ENCODE measurements around the gene USP17L17.
"Not testable (repeated sequence)": the region's sequence is repeated elsewhere in the genome, so short reads cannot be mapped to it uniquely, and the experiment has no call there.

USP17L17 gene, protein sequence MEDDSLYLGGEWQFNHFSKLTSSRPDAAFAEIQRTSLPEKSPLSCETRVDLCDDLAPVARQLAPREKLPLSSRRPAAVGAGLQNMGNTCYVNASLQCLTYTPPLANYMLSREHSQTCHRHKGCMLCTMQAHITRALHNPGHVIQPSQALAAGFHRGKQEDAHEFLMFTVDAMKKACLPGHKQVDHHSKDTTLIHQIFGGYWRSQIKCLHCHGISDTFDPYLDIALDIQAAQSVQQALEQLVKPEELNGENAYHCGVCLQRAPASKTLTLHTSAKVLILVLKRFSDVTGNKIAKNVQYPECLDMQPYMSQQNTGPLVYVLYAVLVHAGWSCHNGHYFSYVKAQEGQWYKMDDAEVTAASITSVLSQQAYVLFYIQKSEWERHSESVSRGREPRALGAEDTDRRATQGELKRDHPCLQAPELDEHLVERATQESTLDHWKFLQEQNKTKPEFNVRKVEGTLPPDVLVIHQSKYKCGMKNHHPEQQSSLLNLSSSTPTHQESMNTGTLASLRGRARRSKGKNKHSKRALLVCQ

DNA sequence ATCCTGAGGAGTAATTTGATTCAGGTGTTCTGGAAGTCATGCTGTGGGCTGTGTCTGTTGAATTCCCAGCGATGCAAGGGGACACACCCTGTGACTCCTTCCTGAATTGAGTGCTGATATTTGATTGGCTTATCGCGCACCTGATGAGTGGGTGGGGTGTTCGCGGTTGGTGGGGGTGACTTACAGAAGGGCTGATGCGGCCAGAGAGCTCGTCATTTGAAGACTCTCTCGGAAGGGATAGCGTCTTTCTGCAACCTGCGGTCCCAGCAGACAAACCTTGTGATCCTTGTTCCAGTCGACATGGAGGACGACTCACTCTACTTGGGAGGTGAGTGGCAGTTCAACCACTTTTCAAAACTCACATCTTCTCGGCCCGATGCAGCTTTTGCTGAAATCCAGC is at the start of gene USP17L17:
TSS of gene USP17L17 (plus strand) at position 301 of the 400 bp plus-strand sequence. CDS start at position 301, 0 bp downstream.
- DNase-seq (ENCODE audit: low read depth) = not testable (repeated sequence)

DNA sequence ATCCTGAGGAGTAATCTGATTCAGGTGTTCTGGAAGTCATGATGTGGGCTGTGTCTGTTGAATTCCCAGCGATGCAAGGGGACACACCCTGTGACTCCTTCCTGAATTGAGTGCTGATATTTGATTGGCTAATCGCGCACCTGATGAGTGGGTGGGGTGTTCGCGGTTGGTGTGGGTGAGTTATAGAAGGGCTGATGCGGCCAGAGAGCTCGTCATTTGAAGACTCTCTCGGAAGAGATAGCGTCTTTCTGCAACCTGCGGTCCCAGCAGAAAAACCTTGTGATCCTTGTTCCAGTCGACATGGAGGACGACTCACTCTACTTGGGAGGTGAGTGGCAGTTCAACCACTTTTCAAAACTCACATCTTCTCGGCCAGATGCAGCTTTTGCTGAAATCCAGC is 33.3 kb upstream of the USP17L17 start, which contains the start of gene USP17L10:
TSS of gene USP17L10 (plus strand) at position 301 of the 400 bp plus-strand sequence. CDS start at position 301, 0 bp downstream.
- not testable (repeated sequence) for DNase-seq (ENCODE audit: low read depth)

DNA sequence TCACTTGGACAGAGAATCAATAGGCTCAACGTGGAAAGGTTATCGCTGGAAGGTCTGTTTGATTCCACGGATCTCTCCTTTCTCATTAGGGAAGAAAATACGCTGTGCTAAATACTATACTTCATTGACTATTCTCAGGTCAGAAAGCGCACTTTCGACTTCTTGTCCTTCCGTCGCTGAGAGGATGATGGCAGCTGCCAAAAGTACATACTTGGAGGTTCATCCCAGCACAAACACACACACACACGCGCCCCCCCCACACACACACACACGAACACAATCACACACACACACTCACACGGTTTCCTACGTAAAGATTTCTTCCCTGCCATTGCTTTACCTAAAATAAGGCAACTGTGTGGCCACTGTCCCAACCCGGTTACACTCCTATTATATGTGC is 29.0 kb upstream of the USP17L17 start:
- not testable (repeated sequence) for DNase-seq (ENCODE audit: low read depth)

DNA sequence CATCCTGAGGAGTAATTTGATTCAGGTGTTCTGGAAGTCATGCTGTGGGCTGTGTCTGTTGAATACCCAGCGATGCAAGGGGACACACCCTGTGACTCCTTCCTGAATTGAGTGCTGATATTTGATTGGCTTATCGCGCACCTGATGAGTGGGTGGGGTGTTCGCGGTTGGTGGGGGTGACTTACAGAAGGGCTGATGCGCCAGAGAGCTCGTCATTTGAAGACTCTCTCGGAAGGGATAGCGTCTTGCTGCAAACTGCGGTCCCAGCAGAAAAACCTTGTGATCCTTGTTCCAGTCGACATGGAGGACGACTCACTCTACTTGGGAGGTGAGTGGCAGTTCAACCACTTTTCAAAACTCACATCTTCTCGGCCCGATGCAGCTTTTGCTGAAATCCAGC is 28.6 kb upstream of the USP17L17 start, which contains the start of gene USP17L11:
TSS of gene USP17L11 (plus strand) at position 301 of the 400 bp plus-strand sequence. CDS start at position 301, 0 bp downstream.
- not testable (repeated sequence) for DNase-seq (ENCODE audit: low read depth)

DNA sequence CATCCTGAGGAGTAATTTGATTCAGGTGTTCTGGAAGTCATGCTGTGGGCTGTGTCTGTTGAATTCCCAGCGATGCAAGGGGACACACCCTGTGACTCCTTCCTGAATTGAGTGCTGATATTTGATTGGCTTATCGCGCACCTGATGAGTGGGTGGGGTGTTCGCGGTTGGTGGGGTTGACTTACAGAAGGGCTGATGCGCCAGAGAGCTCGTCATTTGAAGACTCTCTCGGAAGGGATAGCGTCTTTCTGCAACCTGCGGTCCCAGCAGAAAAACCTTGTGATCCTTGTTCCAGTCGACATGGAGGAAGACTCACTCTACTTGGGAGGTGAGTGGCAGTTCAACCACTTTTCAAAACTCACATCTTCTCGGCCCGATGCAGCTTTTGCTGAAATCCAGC is 23.8 kb upstream of the USP17L17 start, which contains the start of gene USP17L12:
TSS of gene USP17L12 (plus strand) at position 301 of the 400 bp plus-strand sequence. CDS start at position 301, 0 bp downstream.
- not testable (repeated sequence) for DNase-seq (ENCODE audit: low read depth)

DNA sequence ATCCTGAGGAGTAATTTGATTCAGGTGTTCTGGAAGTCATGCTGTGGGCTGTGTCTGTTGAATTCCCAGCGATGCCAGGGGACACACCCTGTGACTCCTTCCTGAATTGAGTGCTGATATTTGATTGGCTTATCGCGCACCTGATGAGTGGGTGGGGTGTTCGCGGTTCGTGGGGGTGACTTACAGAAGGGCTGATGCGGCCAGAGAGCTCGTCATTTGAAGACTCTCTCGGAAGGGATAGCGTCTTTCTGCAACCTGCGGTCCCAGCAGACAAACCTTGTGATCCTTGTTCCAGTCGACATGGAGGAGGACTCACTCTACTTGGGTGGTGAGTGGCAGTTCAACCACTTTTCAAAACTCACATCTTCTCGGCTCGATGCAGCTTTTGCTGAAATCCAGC is 19.1 kb upstream of the USP17L17 start, which contains the start of gene USP17L13:
TSS of gene USP17L13 (plus strand) at position 301 of the 400 bp plus-strand sequence. CDS start at position 301, 0 bp downstream.
- not testable (repeated sequence) for DNase-seq (ENCODE audit: low read depth)

DNA sequence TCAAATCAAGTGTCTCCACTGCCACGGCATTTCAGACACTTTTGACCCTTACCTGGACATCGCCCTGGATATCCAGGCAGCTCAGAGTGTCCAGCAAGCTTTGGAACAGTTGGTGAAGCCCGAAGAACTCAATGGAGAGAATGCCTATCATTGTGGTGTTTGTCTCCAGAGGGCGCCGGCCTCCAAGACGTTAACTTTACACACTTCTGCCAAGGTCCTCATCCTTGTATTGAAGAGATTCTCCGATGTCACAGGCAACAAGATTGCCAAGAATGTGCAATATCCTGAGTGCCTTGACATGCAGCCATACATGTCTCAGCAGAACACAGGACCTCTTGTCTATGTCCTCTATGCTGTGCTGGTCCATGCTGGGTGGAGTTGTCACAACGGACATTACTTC is 13.4 kb upstream of the USP17L17 start:
- not testable (repeated sequence) for DNase-seq (ENCODE audit: low read depth)

DNA sequence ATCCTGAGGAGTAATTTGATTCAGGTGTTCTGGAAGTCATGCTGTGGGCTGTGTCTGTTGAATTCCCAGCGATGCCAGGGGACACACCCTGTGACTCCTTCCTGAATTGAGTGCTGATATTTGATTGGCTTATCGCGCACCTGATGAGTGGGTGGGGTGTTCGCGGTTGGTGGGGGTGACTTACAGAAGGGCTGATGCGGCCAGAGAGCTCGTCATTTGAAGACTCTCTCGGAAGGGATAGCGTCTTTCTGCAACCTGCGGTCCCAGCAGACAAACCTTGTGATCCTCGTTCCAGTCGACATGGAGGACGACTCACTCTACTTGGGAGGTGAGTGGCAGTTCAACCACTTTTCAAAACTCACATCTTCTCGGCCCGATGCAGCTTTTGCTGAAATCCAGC is 9.6 kb upstream of the USP17L17 start, which contains the start of gene USP17L15:
TSS of gene USP17L15 (plus strand) at position 301 of the 400 bp plus-strand sequence. CDS start at position 301, 0 bp downstream.
- DNase-seq (ENCODE audit: low read depth) = not testable (repeated sequence)

DNA sequence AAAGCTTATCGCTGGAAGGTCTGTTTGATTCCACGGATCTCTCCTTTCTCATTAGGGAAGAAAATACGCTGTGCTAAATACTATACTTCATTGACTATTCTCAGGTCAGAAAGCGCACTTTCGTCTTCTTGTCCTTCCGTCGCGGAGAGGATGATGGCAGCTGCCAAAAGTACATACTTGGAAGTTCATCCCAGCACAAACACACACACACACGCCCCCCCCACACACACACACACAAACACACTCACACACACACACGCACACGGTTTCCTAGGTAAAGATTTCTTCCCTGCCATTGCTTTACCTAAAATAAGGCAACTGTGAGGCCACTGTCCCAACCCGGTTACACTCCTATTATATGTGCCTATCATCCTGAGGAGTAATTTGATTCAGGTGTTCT is 5.2 kb upstream of the USP17L17 start:
- not testable (repeated sequence) for DNase-seq (ENCODE audit: low read depth)

DNA sequence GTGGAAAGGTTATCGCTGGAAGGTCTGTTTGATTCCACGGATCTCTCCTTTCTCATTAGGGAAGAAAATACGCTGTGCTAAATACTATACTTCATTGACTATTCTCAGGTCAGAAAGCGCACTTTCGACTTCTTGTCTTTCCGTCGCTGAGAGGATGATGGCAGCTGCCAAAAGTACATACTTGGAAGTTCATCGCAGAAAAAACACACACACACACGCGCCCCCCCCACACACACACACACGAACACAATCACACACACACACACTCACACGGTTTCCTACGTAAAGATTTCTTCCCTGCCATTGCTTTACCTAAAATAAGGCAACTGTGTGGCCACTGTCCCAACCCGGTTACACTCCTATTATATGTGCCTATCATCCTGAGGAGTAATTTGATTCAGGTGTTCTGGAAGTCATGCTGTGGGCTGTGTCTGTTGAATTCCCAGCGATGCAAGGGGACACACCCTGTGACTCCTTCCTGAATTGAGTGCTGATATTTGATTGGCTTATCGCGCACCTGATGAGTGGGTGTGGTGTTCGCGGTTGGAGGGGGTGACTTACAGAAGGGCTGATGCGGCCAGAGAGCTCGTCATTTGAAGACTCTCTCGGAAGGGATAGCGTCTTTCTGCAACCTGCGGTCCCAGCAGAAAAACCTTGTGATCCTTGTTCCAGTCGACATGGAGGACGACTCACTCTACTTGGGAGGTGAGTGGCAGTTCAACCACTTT is 4.4 kb downstream of the USP17L17 start, which contains the start of gene USP17L18:
TSS of gene USP17L18 (plus strand) at position 678 of the 728 bp plus-strand sequence. CDS start at position 678, 0 bp downstream.
- peak; percentile 1 for DNase-seq (ENCODE audit: low read depth)

DNA sequence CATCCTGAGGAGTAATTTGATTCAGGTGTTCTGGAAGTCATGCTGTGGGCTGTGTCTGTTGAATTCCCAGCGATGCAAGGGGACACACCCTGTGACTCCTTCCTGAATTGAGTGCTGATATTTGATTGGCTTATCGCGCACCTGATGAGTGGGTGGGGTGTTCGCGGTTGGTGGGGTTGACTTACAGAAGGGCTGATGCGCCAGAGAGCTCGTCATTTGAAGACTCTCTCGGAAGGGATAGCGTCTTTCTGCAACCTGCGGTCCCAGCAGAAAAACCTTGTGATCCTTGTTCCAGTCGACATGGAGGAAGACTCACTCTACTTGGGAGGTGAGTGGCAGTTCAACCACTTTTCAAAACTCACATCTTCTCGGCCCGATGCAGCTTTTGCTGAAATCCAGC is 9.4 kb downstream of the USP17L17 start, which contains the start of gene USP17L19:
TSS of gene USP17L19 (plus strand) at position 301 of the 400 bp plus-strand sequence. CDS start at position 301, 0 bp downstream.
- not testable (repeated sequence) for DNase-seq (ENCODE audit: low read depth)

DNA sequence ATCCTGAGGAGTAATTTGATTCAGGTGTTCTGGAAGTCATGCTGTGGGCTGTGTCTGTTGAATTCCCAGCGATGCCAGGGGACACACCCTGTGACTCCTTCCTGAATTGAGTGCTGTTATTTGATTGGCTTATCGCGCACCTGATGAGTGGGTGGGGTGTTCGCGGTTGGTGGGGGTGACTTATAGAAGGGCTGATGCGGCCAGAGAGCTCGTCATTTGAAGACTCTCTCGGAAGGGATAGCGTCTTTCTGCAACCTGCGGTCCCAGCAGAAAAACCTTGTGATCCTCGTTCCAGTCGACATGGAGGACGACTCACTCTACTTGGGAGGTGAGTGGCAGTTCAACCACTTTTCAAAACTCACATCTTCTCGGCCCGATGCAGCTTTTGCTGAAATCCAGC is 14.1 kb downstream of the USP17L17 start, which contains the start of gene USP17L20:
TSS of gene USP17L20 (plus strand) at position 301 of the 400 bp plus-strand sequence. CDS start at position 301, 0 bp downstream.
- DNase-seq (ENCODE audit: low read depth) = not testable (repeated sequence)

DNA sequence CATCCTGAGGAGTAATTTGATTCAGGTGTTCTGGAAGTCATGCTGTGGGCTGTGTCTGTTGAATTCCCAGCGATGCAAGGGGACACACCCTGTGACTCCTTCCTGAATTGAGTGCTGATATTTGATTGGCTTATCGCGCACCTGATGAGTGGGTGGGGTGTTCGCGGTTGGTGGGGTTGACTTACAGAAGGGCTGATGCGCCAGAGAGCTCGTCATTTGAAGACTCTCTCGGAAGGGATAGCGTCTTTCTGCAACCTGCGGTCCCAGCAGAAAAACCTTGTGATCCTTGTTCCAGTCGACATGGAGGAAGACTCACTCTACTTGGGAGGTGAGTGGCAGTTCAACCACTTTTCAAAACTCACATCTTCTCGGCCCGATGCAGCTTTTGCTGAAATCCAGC is 18.9 kb downstream of the USP17L17 start, which contains the start of gene USP17L21:
TSS of gene USP17L21 (plus strand) at position 301 of the 400 bp plus-strand sequence. CDS start at position 301, 0 bp downstream.
- DNase-seq (ENCODE audit: low read depth) = not testable (repeated sequence)

DNA sequence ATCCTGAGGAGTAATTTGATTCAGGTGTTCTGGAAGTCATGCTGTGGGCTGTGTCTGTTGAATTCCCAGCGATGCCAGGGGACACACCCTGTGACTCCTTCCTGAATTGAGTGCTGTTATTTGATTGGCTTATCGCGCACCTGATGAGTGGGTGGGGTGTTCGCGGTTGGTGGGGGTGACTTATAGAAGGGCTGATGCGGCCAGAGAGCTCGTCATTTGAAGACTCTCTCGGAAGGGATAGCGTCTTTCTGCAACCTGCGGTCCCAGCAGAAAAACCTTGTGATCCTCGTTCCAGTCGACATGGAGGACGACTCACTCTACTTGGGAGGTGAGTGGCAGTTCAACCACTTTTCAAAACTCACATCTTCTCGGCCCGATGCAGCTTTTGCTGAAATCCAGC is 23.6 kb downstream of the USP17L17 start, which contains the start of gene USP17L22:
TSS of gene USP17L22 (plus strand) at position 301 of the 400 bp plus-strand sequence. CDS start at position 301, 0 bp downstream.
- DNase-seq (ENCODE audit: low read depth) = not testable (repeated sequence)

DNA sequence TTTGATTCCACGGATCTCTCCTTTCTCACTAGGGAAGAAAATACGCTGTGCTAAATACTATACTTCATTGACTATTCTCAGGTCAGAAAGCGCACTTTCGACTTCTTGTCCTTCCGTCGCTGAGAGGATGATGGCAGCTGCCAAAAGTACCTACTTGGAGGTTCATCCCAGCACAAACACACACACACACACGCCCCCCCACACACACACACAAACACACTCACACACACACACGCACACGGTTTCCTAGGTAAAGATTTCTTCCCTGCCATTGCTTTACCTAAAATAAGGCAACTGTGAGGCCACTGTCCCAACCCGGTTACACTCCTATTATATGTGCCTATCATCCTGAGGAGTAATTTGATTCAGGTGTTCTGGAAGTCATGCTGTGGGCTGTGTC is 28.0 kb downstream of the USP17L17 start:
- DNase-seq (ENCODE audit: low read depth) = peak; percentile 1

Measured in activated T-helper 9 cell treated with anti-CD3 and anti-CD28 coated beads, Interleukin-2, amount 50 U/mL, for 16 hours (primary cell).